HCT116 (cell line): ENCODE results near the gene ASIC1. TPM values are rescaled to one million over a fixed set of nuclear protein-coding genes. Genes with fewer than 3 reads are reported as not detected.

Source experiments
- ATAC-seq: fragments of 200-7000 bp; cut with Tn5 transposase; 2 replicates; pipeline ENCODE4 v1.9.1; 2020; ENCODE audit warnings: mild to moderate bottlenecking, moderate library complexity
- BruUV-seq: library from RNA; stranded (reverse); fragments of 400-500 nt; replicated peaks from 2 replicates; lab custom pipeline; 2021; lab: Mats Ljungman, UMichigan
- CTCF ChIA-PET: fragments of 300-600 bp; sonication (Branson Sonifier 250); formaldehyde crosslinking; loops from one replicate; lab custom pipeline; 2021; ENCODE audit warnings: antibody characterized with exemption; lab: Charles Lee
- POLR2A ChIA-PET: fragments of 300-600, 350-600 bp; sonication (Branson Sonifier 250); formaldehyde crosslinking; loops from one replicate; lab custom pipeline; 2021; ENCODE audit warnings: antibody characterized with exemption; lab: Charles Lee
- RAD21 ChIA-PET, 2 experiments: fragments of 300-600 bp; sonication (Branson Sonifier 250); formaldehyde crosslinking; loops; one replicate each; lab custom pipeline; 2023; ENCODE audit warnings: low total read pairs in 2 of 2; ENCODE audit not compliant: uncharacterized antibody in 2 of 2, unreplicated experiment in 2 of 2, low non-redundant PET in 1 of 2; lab: Charles Lee
- DNase-seq: peaks from one replicate; pipeline ENCODE4 v3.0.0-alpha.2; 2010; ENCODE audit warnings: low read depth, low spot score
- H2AFZ ChIP-seq: fragments of 200-600 bp; shearing (Covaris generic), sonication (generic); 2 replicates; pipeline ENCODE4 v1.6.1; 2017; ENCODE audit warnings: low read depth, mixed run types, mixed read lengths, antibody characterized with exemption, low read length; ENCODE audit not compliant: poor library complexity, severe bottlenecking
- H3K27ac ChIP-seq: 2 replicates; pipeline ENCODE4 v1.5.1; 2012; ENCODE audit warnings: low read depth, low read length
- H3K27me3 ChIP-seq: fragments of 200-600 bp; sonication (generic); 2 replicates; pipeline ENCODE4 v1.6.1; 2016; ENCODE audit warnings: mixed run types, low read length, mixed read lengths; ENCODE audit not compliant: insufficient read depth
- H3K36me3 ChIP-seq, 2 experiments: fragments of 200-500 bp in 1 of 2; fragments of 200-600 bp in 1 of 2; sonication (Bioruptor generic) in 1 of 2; sonication (generic) in 1 of 2; 2 replicates each; pipeline versions ENCODE4 v1.5.1 to v1.6.1; 2014 to 2016; ENCODE audit warnings: low read length in 2 of 2, inconsistent platforms in 1 of 2, mixed read lengths in 1 of 2, mixed run types in 1 of 2; ENCODE audit not compliant: insufficient read depth in 2 of 2, control insufficient read depth in 1 of 2
- H3K4me1 ChIP-seq, 2 experiments: fragments of 200-600 bp in 1 of 2; sonication (generic) in 1 of 2; 2 replicates each; pipeline versions ENCODE4 v1.5.1 to v1.6.1; 2012 to 2017; ENCODE audit warnings: low read length in 2 of 2, inconsistent platforms in 1 of 2, mild to moderate bottlenecking in 1 of 2, mixed read lengths in 1 of 2, mixed run types in 1 of 2, moderate library complexity in 1 of 2; ENCODE audit not compliant: insufficient read depth in 2 of 2, control insufficient read depth in 1 of 2
- H3K4me2 ChIP-seq: fragments of 200-600 bp; sonication (generic); 2 replicates; pipeline ENCODE4 v1.6.1; 2017; ENCODE audit warnings: mixed run types, low read length, mixed read lengths
- H3K4me3 ChIP-seq, 2 experiments: fragments of 200-600 bp in 1 of 2; sonication (generic) in 1 of 2; replicated peaks in 1 of 2; 2 replicates each; pipeline ENCODE4 v1.5.1; 2011 to 2016; ENCODE audit warnings: low read length in 2 of 2, control low read depth in 1 of 2, low read depth in 1 of 2, mild to moderate bottlenecking in 1 of 2, mixed read lengths in 1 of 2, mixed run types in 1 of 2
- H3K79me2 ChIP-seq: fragments of 200-600 bp; sonication (generic); 2 replicates; pipeline ENCODE4 v1.6.1; 2017; ENCODE audit warnings: mild to moderate bottlenecking, mixed run types, low read length, moderate library complexity, mixed read lengths; ENCODE audit not compliant: insufficient read depth
- H3K9ac ChIP-seq: fragments of 200-600 bp; sonication (generic); 2 replicates; pipeline ENCODE4 v1.6.1; 2016; ENCODE audit warnings: low read length, mixed read lengths
- H3K9me2 ChIP-seq: fragments of 200-600 bp; sonication (generic), shearing (Covaris generic); 2 replicates; pipeline ENCODE4 v1.6.1; 2017; ENCODE audit warnings: mixed run types, mild to moderate bottlenecking, moderate library complexity; ENCODE audit not compliant: insufficient read depth
- H3K9me3 ChIP-seq, 2 experiments: fragments of 200-500 bp in 1 of 2; fragments of 200-600 bp in 1 of 2; sonication (Bioruptor generic) in 1 of 2; sonication (generic) in 1 of 2; 2 replicates each; pipeline ENCODE4 v1.6.1; 2014 to 2017; ENCODE audit warnings: low read length in 2 of 2, mixed read lengths in 2 of 2, inconsistent platforms in 1 of 2, low read depth in 1 of 2, mild to moderate bottlenecking in 1 of 2, mixed run types in 1 of 2, moderate library complexity in 1 of 2; ENCODE audit not compliant: control insufficient read depth in 1 of 2, insufficient read depth in 1 of 2
- H4K20me1 ChIP-seq: fragments of 200-600 bp; sonication (generic), shearing (Covaris generic); 2 replicates; pipeline ENCODE4 v1.6.1; 2017; ENCODE audit warnings: mixed run types, mild to moderate bottlenecking, moderate library complexity; ENCODE audit not compliant: insufficient read depth
- CBX3 ChIP-seq: IDR thresholded peaks from 2 replicates; pipeline ENCODE4 v1.6.1; 2012; ENCODE audit warnings: low read depth
- ELF1 ChIP-seq: IDR thresholded peaks from 2 replicates; pipeline ENCODE4 v1.6.1; 2012; ENCODE audit warnings: low read depth, borderline replicate concordance
- JUND ChIP-seq: IDR thresholded peaks from 2 replicates; pipeline ENCODE4 v1.6.1; 2012
- MAX ChIP-seq: IDR thresholded peaks from 2 replicates; pipeline ENCODE4 v1.6.1; 2012
- POLR2AphosphoS5 ChIP-seq: IDR thresholded peaks from 2 replicates; pipeline ENCODE4 v1.6.1; 2011; ENCODE audit warnings: mild to moderate bottlenecking, low read depth, low read length, moderate library complexity
- SP1 ChIP-seq: IDR thresholded peaks from 2 replicates; pipeline ENCODE4 v1.6.1; 2012; ENCODE audit warnings: low read depth
- SRF ChIP-seq: IDR thresholded peaks from 2 replicates; pipeline ENCODE4 v1.6.1; 2012; ENCODE audit warnings: low read depth
- TCF7L2 ChIP-seq: IDR thresholded peaks from 2 replicates; pipeline ENCODE4 v1.7.0; 2011; ENCODE audit warnings: borderline replicate concordance, inconsistent platforms; ENCODE audit not compliant: insufficient read depth, insufficient read length; ENCODE audit errors: extremely low read depth
- ZFX ChIP-seq: fragments of 450-650 bp; IDR thresholded peaks from 2 replicates; pipeline ENCODE4 v1.6.1; 2017
- intact Hi-C: fragments of 100-400 bp; cut with micrococcal nuclease; formaldehyde crosslinking; loops from 2 replicates; pipeline ENCODE4 v1.10.0; 2022
- total RNA-seq: library from RNA; stranded (reverse); gene quantifications from one replicate; pipeline ENCODE4 v1.2.1, GENCODE V29; 2021; ENCODE audit not compliant: unreplicated experiment

The ASIC1 gene
- total RNA-seq, 1 experiment from 2014 or later = 28.9 TPM

GRCh38 chr12:50024227-50024626 is 33.2 kb upstream of the ASIC1 start:
- peak overlapping the region; percentile 68 for H3K4me2 ChIP-seq
- TF ChIP-seq TCF7L2 (no peak), SRF (no peak), ELF1 (no peak), POLR2AphosphoS5 (no peak), SP1 (no peak), MAX (no peak), CBX3 (no peak), JUND (no peak)
- H3K27ac ChIP-seq = no peak overlapping the region; the same call in 1 of the 2 replicates
- peaks cover 61% of the 10 kb centered on the region for H3K79me2 ChIP-seq
- intact Hi-C loops = no loop called here
- no peaks in the 10 kb centered on the region for H3K27me3 ChIP-seq
- H4K20me1 ChIP-seq = no peaks in the 10 kb centered on the region
- peaks cover 2 to 13% of the 10 kb centered on the region in 2 experiments; a peak in 2 of 4 replicates for H3K36me3 ChIP-seq
- peak overlapping the region; percentile 98 for H3K9ac ChIP-seq
- RAD21 ChIA-PET = no interaction called here
- no peak for ATAC-seq
- no peaks in the 10 kb centered on the region for H3K9me3 ChIP-seq
- peaks cover 11 to 20% of the 10 kb centered on the region in 2 experiments for H3K4me1 ChIP-seq
- H3K9me2 ChIP-seq = peaks cover 3% of the 10 kb centered on the region; the same call in 1 of the 2 replicates
- POLR2A ChIA-PET = no interaction called here
- DNase-seq = no peak
- no TSS peak for BruUV-seq
- CTCF ChIA-PET = interaction anchor here (1.7 kb wide), 1 partner anchor 57 kb away, joined by 4 read pairs; no protein-coding TSS in a partner anchor
- H2AFZ ChIP-seq = no peak overlapping the region
- H3K4me3 ChIP-seq = peak overlapping the region; percentile 61 to 95

GRCh38 chr12:50024805-50025186 is 32.6 kb upstream of the ASIC1 start:
- no peak for TF ChIP-seq JUND
- TF ChIP-seq ZFX = peak; percentile 38; the same call in 1 of the 2 replicates
- Histone ChIP-seq H3K9me2 (peaks cover 3% of the 10 kb centered on the region; the same call in 1 of the 2 replicates), H4K20me1 (no peaks in the 10 kb centered on the region), H2AFZ (no peak overlapping the region), H3K4me3 (peak overlapping the region; percentile 61 to 95), H3K27ac (peak overlapping the region; percentile 71), H3K4me2 (peak overlapping the region; percentile 68), H3K36me3 (peaks cover 2 to 13% of the 10 kb centered on the region in 2 experiments; a peak in 2 of 4 replicates), H3K9me3 (no peaks in the 10 kb centered on the region), H3K9ac (peak overlapping the region; percentile 98), H3K27me3 (no peaks in the 10 kb centered on the region), H3K4me1 (peaks cover 11 to 20% of the 10 kb centered on the region in 2 experiments), H3K79me2 (peaks cover 55% of the 10 kb centered on the region)
- TSS peak; percentile 58 for BruUV-seq
- CTCF ChIA-PET = interaction anchor here (1.6 to 1.7 kb wide), 2 partner anchors 14 to 58 kb away, joined by 4 to 13 read pairs; no protein-coding TSS in a partner anchor
- DNase-seq (no peak), ATAC-seq (peak; percentile 44)
- intact Hi-C loops = no loop called here
- RAD21 ChIA-PET = no interaction called here
- POLR2A ChIA-PET = interaction anchor here (1.3 kb wide), 1 partner anchor 46 kb away, joined by 3 read pairs; no protein-coding TSS in a partner anchor
